Measurements from ENCODE around the gene HMGCL.

The HMGCL gene

DNA sequence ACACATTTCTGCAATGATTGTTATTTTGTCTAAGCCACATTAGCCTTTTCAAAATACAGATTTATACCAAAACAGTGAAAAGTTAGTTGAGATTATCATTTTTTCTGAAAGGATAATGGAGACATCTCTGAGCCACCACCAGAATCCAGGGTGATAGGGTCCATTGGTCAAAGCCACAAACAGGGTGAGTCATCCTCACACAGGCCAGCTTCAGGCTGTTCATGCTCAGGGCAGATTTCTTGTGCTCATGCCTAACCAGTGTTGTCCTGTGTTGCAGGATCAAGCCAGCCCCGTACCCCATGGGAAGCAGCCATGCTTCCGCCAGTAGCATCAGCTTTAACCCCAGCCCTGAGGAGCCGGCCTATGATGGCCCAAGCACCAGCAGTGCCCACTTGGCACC lies 68.6 kb downstream of the HMGCL start:
- peaks cover 90% of the 10 kb centered on the region for H3K36me3 ChIP-seq (ENCODE audit: insufficient read depth, low read length)
- H3K27me3 ChIP-seq (ENCODE audit: insufficient read depth, low read length, poor library complexity, severe bottlenecking): no peaks in the 10 kb centered on the region
- no peak overlapping the region for H3K4me3 ChIP-seq (ENCODE audit: low read length, poor library complexity, severe bottlenecking)
- H3K79me2 ChIP-seq (ENCODE audit: insufficient read depth, low read length): 0 out of 2 replicates have a peak, but pooled peaks cover 11% of the 10 kb centered on the region
- no peak overlapping the region for H3K9ac ChIP-seq (ENCODE audit: low read depth, low read length, poor library complexity, severe bottlenecking)
- no peaks in the 10 kb centered on the region for H3K4me1 ChIP-seq (ENCODE audit: insufficient read depth, low read length, poor library complexity, severe bottlenecking)
- TF ChIP-seq EZH2phosphoT487 (IDR thresholded peaks at IDR 0.05; ENCODE audit: borderline replicate concordance) (no peak), CTCF (conservative IDR thresholded peaks at IDR 0.05; ENCODE audit: low read length) (no peak)
- peaks cover 7% of the 10 kb centered on the region for H4K20me1 ChIP-seq (ENCODE audit: insufficient read depth, low read length, poor library complexity, severe bottlenecking)
- H3K9me2 ChIP-seq (replicated peaks; ENCODE audit: low read depth, low read length): no peaks in the 10 kb centered on the region
- no peaks in the 10 kb centered on the region for H3K9me3 ChIP-seq (ENCODE audit: insufficient read depth, low read depth, low read length)
- H2AFZ ChIP-seq (ENCODE audit: low read length): no peak overlapping the region
- H3K4me2 ChIP-seq (ENCODE audit: low read depth, low read length, poor library complexity, severe bottlenecking): no peak overlapping the region
- H3F3A ChIP-seq (ENCODE audit: low read depth): no peaks in the 10 kb centered on the region; the same call in 1 of the 2 replicates

DNA sequence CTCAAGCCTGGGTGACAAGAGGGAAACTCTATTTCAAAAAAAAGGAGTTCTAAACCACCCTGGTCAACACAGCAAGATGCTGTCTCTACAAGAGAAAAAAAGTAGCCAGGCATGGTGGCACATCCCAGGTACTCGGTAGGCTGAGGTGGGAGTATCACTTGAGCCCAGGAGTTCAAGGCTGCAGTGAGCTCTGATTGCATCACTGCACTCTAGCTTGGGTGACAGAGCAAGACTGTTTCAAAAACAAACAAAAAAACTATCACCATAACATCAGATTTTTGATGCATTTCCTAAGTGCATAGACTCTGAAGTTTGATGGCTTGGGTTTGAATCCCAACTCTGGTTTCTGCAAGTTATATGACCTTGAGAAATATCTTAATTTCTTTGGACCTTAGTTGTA lies 72.3 kb downstream of the HMGCL start:
- Histone ChIP-seq H3K79me2 (ENCODE audit: insufficient read depth, low read length) (peaks cover 29% of the 10 kb centered on the region), H3K27me3 (ENCODE audit: insufficient read depth, low read length, poor library complexity, severe bottlenecking) (no peaks in the 10 kb centered on the region), H3K9me2 (replicated peaks; ENCODE audit: low read depth, low read length) (no peaks in the 10 kb centered on the region), H3K4me2 (ENCODE audit: low read depth, low read length, poor library complexity, severe bottlenecking) (no peak overlapping the region), H3K4me1 (ENCODE audit: insufficient read depth, low read length, poor library complexity, severe bottlenecking) (peaks cover 11% of the 10 kb centered on the region), H3K4me3 (ENCODE audit: low read length, poor library complexity, severe bottlenecking) (no peak overlapping the region), H3K9me3 (ENCODE audit: insufficient read depth, low read depth, low read length) (no peaks in the 10 kb centered on the region), H4K20me1 (ENCODE audit: insufficient read depth, low read length, poor library complexity, severe bottlenecking) (peaks cover 32% of the 10 kb centered on the region), H2AFZ (ENCODE audit: low read length) (no peak overlapping the region), H3F3A (ENCODE audit: low read depth) (no peaks in the 10 kb centered on the region), H3K9ac (ENCODE audit: low read depth, low read length, poor library complexity, severe bottlenecking) (no peak overlapping the region), H3K36me3 (ENCODE audit: insufficient read depth, low read length) (peaks cover 82% of the 10 kb centered on the region)
- TF ChIP-seq CTCF (conservative IDR thresholded peaks at IDR 0.05; ENCODE audit: low read length): no peak
- TF ChIP-seq EZH2phosphoT487 (IDR thresholded peaks at IDR 0.05; ENCODE audit: borderline replicate concordance): no peak
